GM12891 (cell line): ENCODE results near the gene FAM89B.

Experiments used
- POLR2A ChIP-seq: IDR thresholded peaks from 2 replicates; pipeline ENCODE4 v1.6.1; 2011; ENCODE audit warnings: low read depth, low read length, control low read depth
- POLR2AphosphoS5 ChIP-seq: IDR thresholded peaks from 2 replicates; pipeline ENCODE4 v1.6.1; 2011; ENCODE audit warnings: low read depth, low read length, control low read depth
- POU2F2 ChIP-seq: IDR thresholded peaks from 2 replicates; pipeline ENCODE4 v1.6.1; 2011; ENCODE audit warnings: low read depth, mild to moderate bottlenecking, control low read depth, low read length, moderate library complexity
- TAF1 ChIP-seq: IDR thresholded peaks from 2 replicates; pipeline ENCODE4 v1.6.1; 2011; ENCODE audit warnings: low read depth, low read length, control low read depth

GRCh38 chr11:65569973-65570918, 2.1 kb upstream of the FAM89B start, which contains the start of gene ZNRD2:
- TF ChIP-seq POLR2A, result peak; percentile 81
- 0 out of 2 replicates have a peak, but pooled peaks have one; percentile 14 for TF ChIP-seq POU2F2
- TF ChIP-seq POLR2AphosphoS5, result peak; percentile 44
- peak; percentile 82 for TF ChIP-seq TAF1
